Neural progenitor cell (in vitro differentiated cells): ENCODE data around the gene PHB1. TPM values are rescaled to one million over a fixed set of nuclear protein-coding genes. Genes with fewer than 3 reads are reported as not detected.

Experiments
- DNase-seq: peaks from one replicate; pipeline ENCODE4 v3.0.0-alpha.2; 2016; ENCODE audit warnings: low spot score
- H2AFZ ChIP-seq: fragments of 200-600 bp; sonication (generic); replicated peaks from 2 replicates; pipeline ENCODE4 v1.6.1; 2016; ENCODE audit warnings: antibody characterized with exemption
- H3F3A ChIP-seq: fragments of 200-600 bp; sonication (generic); 2 replicates; pipeline ENCODE4 v1.6.1; 2016; ENCODE audit warnings: antibody characterized with exemption, low read depth
- H3K27ac ChIP-seq: fragments of 200-600 bp; sonication (generic); 2 replicates; pipeline ENCODE4 v1.5.1; 2016; ENCODE audit warnings: mild to moderate bottlenecking
- H3K27me3 ChIP-seq: fragments of 200-600 bp; sonication (generic); 2 replicates; pipeline ENCODE4 v1.6.1; 2016; ENCODE audit warnings: mild to moderate bottlenecking, moderate library complexity
- H3K36me3 ChIP-seq: fragments of 200-600 bp; sonication (generic); 2 replicates; pipeline ENCODE4 v1.5.1; 2016
- H3K4me1 ChIP-seq: fragments of 200-600 bp; sonication (generic); 2 replicates; pipeline ENCODE4 v1.6.1; 2016; ENCODE audit warnings: mixed run types
- H3K4me2 ChIP-seq: fragments of 200-600 bp; sonication (generic); 2 replicates; pipeline ENCODE4 v1.6.1; 2016
- H3K4me3 ChIP-seq: fragments of 200-600 bp; sonication (generic); 2 replicates; pipeline ENCODE4 v1.5.1; 2016
- H3K79me2 ChIP-seq: fragments of 200-600 bp; sonication (generic); 2 replicates; pipeline ENCODE4 v1.6.1; 2016; ENCODE audit warnings: low read depth
- H3K9ac ChIP-seq: fragments of 200-600 bp; sonication (generic); 2 replicates; pipeline ENCODE4 v1.6.1; 2016
- H3K9me3 ChIP-seq: fragments of 200-600 bp; sonication (generic); 2 replicates; pipeline ENCODE4 v1.5.1; 2016; ENCODE audit warnings: low read depth
- H4K20me1 ChIP-seq: fragments of 200-600 bp; sonication (generic); 2 replicates; pipeline ENCODE4 v1.6.1; 2016; ENCODE audit warnings: low read depth
- H3K27ac Mint-ChIP-seq: 3 replicates; pipeline ENCODE4 v1.8.0; 2021; ENCODE audit warnings: mixed read lengths
- H3K27me3 Mint-ChIP-seq: 2 replicates; pipeline ENCODE4 v1.8.0; 2022; ENCODE audit warnings: low read depth, mild to moderate bottlenecking, inconsistent platforms, moderate library complexity, mixed read lengths; ENCODE audit not compliant: insufficient read depth
- H3K36me3 Mint-ChIP-seq: 3 replicates; pipeline ENCODE4 v1.8.0; 2021; ENCODE audit warnings: mixed read lengths
- H3K4me1 Mint-ChIP-seq: 3 replicates; pipeline ENCODE4 v1.8.0; 2021; ENCODE audit warnings: mixed read lengths
- H3K4me3 Mint-ChIP-seq: 3 replicates; pipeline ENCODE4 v1.8.0; 2021; ENCODE audit warnings: mild to moderate bottlenecking, moderate library complexity, mixed read lengths
- H3K9me3 Mint-ChIP-seq: 3 replicates; pipeline ENCODE4 v1.8.0; 2020; ENCODE audit warnings: mixed read lengths
- CTCF ChIP-seq: fragments of 200-600 bp; sonication (generic); IDR thresholded peaks from 2 replicates; pipeline ENCODE4 v1.5.1; 2017; ENCODE audit warnings: antibody characterized with exemption, mild to moderate bottlenecking
- EZH2 ChIP-seq: fragments of 200-600 bp; sonication (generic); IDR thresholded peaks from 2 replicates; pipeline ENCODE4 v1.6.1; 2017; ENCODE audit warnings: antibody characterized with exemption, mild to moderate bottlenecking, moderate library complexity
- EZH2phosphoT487 ChIP-seq: fragments of 200-600 bp; sonication (generic); IDR thresholded peaks from 2 replicates; pipeline ENCODE4 v1.6.1; 2017; ENCODE audit warnings: antibody characterized with exemption
- total RNA-seq: library from RNA; depleted of rRNA; stranded (reverse); fragments of >200 nt; gene quantifications from 2 replicates; pipeline ENCODE4 v1.2.3, GENCODE V29; 2015; ENCODE audit warnings: low replicate concordance

PHB1 gene
- total RNA-seq, 1 donor from 2014 or later, result 126 TPM

GRCh38 chr17:49362723-49363117 lies 52.0 kb downstream of the PHB1 start:
- no peaks in the 10 kb centered on the region for H3K27me3 Mint-ChIP-seq
- H3K9ac ChIP-seq, result no peak overlapping the region

GRCh38 chr17:49361902-49362722 lies 52.6 kb downstream of the PHB1 start, which contains the start of gene ZNF652:
Gene ZNF652, minus strand, starts transcription at chr17:49362250. Its CDS starts 44,525 bp downstream, at chr17:49317725.
- H3K36me3 ChIP-seq, result no peaks in the 10 kb centered on the region

More at GRCh38 chr17:49362723-49363117, 52.0 kb downstream of the PHB1 start:
- Histone ChIP-seq H3K4me3 (peak overlapping the region; percentile 97), H3K79me2 (peaks cover 39% of the 10 kb centered on the region), H3K27ac (no peak overlapping the region), H2AFZ (peak overlapping the region; percentile 97), H3K27me3 (no peaks in the 10 kb centered on the region), H3K4me1 (peaks cover 25% of the 10 kb centered on the region), H4K20me1 (peaks cover 38% of the 10 kb centered on the region), H3K9me3 (no peaks in the 10 kb centered on the region), H3F3A (peaks cover 20% of the 10 kb centered on the region), H3K36me3 (no peaks in the 10 kb centered on the region), H3K4me2 (peak overlapping the region; percentile 91)
- peaks cover 28% of the 10 kb centered on the region for H3K4me1 Mint-ChIP-seq
- TF ChIP-seq EZH2phosphoT487 (no peak), EZH2 (no peak)
- H3K27ac Mint-ChIP-seq, result no peak overlapping the region
- no peaks in the 10 kb centered on the region for H3K9me3 Mint-ChIP-seq
- peak overlapping the region; percentile 86 for H3K4me3 Mint-ChIP-seq
- H3K36me3 Mint-ChIP-seq, result no peaks in the 10 kb centered on the region
- DNase-seq, result no peak

GRCh38 chr17:49361129-49361901 lies 53.4 kb downstream of the PHB1 start:
- Histone ChIP-seq H3K4me1 (peaks cover 25% of the 10 kb centered on the region), H3K4me3 (peak overlapping the region; percentile 97), H3K79me2 (peaks cover 53% of the 10 kb centered on the region), H3F3A (peaks cover 20% of the 10 kb centered on the region), H3K36me3 (no peaks in the 10 kb centered on the region), H2AFZ (peak overlapping the region; percentile 43), H3K9ac (peak overlapping the region; percentile 89), H3K9me3 (no peaks in the 10 kb centered on the region), H4K20me1 (peaks cover 49% of the 10 kb centered on the region), H3K4me2 (peak overlapping the region; percentile 91), H3K27ac (peak overlapping the region; percentile 92), H3K27me3 (no peaks in the 10 kb centered on the region)
- Mint-ChIP-seq H3K36me3 (no peaks in the 10 kb centered on the region), H3K27me3 (no peaks in the 10 kb centered on the region), H3K9me3 (no peaks in the 10 kb centered on the region), H3K4me3 (peak overlapping the region; percentile 97), H3K27ac (peak overlapping the region; percentile 93), H3K4me1 (peaks cover 31% of the 10 kb centered on the region)
- DNase-seq, result no peak
- TF ChIP-seq EZH2phosphoT487 (no peak), CTCF (no peak), EZH2 (no peak)

More at GRCh38 chr17:49361902-49362722, 52.6 kb downstream of the PHB1 start, which contains the start of gene ZNF652:
- no peaks in the 10 kb centered on the region for H3K9me3 ChIP-seq
- no peaks in the 10 kb centered on the region for H3K27me3 ChIP-seq
- TF ChIP-seq EZH2phosphoT487 (no peak), EZH2 (no peak), CTCF (no peak)
- H3K4me1 ChIP-seq, result peaks cover 25% of the 10 kb centered on the region
- Mint-ChIP-seq H3K27me3 (no peaks in the 10 kb centered on the region), H3K4me3 (peak within 1 kb of the TSS; percentile 97), H3K4me1 (peaks cover 31% of the 10 kb centered on the region), H3K36me3 (no peaks in the 10 kb centered on the region), H3K27ac (peak within 1 kb of the TSS; percentile 93), H3K9me3 (no peaks in the 10 kb centered on the region)
- peaks cover 42% of the 10 kb centered on the region for H4K20me1 ChIP-seq
- H3F3A ChIP-seq, result peaks cover 20% of the 10 kb centered on the region
- peak within 1 kb of the TSS; percentile 89 for H3K9ac ChIP-seq
- H3K79me2 ChIP-seq, result peaks cover 45% of the 10 kb centered on the region
- peak within 1 kb of the TSS; percentile 92 for H3K27ac ChIP-seq
- peak within 1 kb of the TSS; percentile 91 for H3K4me2 ChIP-seq
- peak within 1 kb of the TSS; percentile 97 for H3K4me3 ChIP-seq
- peak; percentile 99 for DNase-seq
- H2AFZ ChIP-seq, result peak within 1 kb of the TSS; percentile 97
